ENCODE results near the gene CD300H. TPM values are rescaled to one million over a fixed set of nuclear protein-coding genes. Genes with fewer than 3 reads are reported as not detected.

Gene CD300H
- total RNA-seq, 1 experiment from 2014 or later, result not detected

DNA sequence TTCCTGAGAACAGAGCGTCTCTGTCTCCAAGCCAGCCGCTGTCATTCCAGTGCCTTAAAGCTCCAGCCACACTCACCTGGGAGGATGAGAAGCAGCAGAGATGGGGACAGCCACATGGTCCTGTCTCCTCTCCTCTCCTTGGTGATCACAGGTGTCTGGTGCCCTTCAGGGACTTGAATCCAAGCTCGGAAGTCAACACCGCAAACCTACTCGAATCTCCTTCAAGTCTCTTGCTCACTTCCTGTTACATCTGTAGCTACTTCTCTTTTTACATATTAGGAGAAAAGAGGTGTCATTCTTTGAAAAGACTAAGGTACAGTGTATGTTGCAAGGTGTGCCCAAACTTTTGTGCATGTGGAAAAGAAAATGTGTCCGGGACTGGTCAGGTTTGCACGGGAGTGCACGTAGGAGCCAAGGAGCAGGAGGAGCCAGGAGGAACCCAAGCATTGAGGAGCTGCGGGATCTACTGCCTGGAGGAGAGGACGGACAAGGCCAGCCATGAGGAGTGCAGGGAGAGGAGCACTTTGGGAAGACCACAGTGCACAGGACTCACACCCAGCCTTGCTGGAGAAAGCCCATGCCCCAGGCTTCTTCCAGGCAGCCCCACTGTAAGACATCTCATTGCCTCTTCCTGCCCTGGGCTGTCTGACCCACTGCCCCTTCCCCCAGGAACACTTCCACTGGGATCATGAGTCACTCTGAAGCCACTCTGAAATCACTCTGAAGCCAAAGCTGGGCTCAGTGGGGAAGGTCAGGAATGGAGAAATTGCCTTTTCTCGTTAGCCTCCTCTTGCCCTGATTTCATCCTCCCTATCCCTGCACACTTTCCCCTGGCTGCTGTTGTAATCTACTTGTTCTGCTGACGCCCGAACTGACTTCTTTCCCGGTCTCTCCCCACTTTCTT lies 25.0 kb upstream of the CD300H start, which contains the start of gene CD300LD:
TSS of gene CD300LD (minus strand) at position 197 of the 904 bp plus-strand sequence. CDS start at position 116, 81 bp downstream.
- no TSS peak for BruUV-seq (replicated peaks)
- H3K4me1 ChIP-seq (ENCODE audit: control insufficient read depth in 1 of 2, insufficient read depth in 2 of 2, low read length in 2 of 2), result no peaks in the 10 kb centered on the region
- H3K9me3 ChIP-seq (ENCODE audit: control insufficient read depth in 1 of 2, insufficient read depth in 1 of 2, low read depth in 1 of 2, low read length in 2 of 2), result no peaks in the 10 kb centered on the region
- intact Hi-C loops (cut with micrococcal nuclease), result no loop called here
- no peak for TF ChIP-seq ATF3 (IDR thresholded peaks at IDR 0.05)
- no peak for TF ChIP-seq FOSL1 (IDR thresholded peaks at IDR 0.05; ENCODE audit: low read depth)
- TF ChIP-seq TCF7L2 (IDR thresholded peaks at IDR 0.05; ENCODE audit: borderline replicate concordance, extremely low read depth, insufficient read depth, insufficient read length), result no peak
- no peak for TF ChIP-seq ELF1 (IDR thresholded peaks at IDR 0.05; ENCODE audit: borderline replicate concordance, low read depth)
- no peak for TF ChIP-seq ZBTB33 (IDR thresholded peaks at IDR 0.05; ENCODE audit: extremely low read depth, insufficient replicate concordance, low read length)
- TF ChIP-seq, protein P1, sequence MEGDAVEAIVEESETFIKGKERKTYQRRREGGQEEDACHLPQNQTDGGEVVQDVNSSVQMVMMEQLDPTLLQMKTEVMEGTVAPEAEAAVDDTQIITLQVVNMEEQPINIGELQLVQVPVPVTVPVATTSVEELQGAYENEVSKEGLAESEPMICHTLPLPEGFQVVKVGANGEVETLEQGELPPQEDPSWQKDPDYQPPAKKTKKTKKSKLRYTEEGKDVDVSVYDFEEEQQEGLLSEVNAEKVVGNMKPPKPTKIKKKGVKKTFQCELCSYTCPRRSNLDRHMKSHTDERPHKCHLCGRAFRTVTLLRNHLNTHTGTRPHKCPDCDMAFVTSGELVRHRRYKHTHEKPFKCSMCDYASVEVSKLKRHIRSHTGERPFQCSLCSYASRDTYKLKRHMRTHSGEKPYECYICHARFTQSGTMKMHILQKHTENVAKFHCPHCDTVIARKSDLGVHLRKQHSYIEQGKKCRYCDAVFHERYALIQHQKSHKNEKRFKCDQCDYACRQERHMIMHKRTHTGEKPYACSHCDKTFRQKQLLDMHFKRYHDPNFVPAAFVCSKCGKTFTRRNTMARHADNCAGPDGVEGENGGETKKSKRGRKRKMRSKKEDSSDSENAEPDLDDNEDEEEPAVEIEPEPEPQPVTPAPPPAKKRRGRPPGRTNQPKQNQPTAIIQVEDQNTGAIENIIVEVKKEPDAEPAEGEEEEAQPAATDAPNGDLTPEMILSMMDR (IDR thresholded peaks at IDR 0.05 in 2 of 3, conservative IDR thresholded peaks at IDR 0.05 in 1 of 3; ENCODE audit: borderline replicate concordance in 1 of 3, insufficient read depth in 1 of 3, low read depth in 2 of 3, low read length in 2 of 3), result no peak
- no peak for TF ChIP-seq ZFX (IDR thresholded peaks at IDR 0.05)
- TF ChIP-seq POLR2A (IDR thresholded peaks at IDR 0.05; ENCODE audit: borderline replicate concordance, extremely low read depth, insufficient read depth, insufficient read length), result no peak
- TF ChIP-seq EZH2 (IDR thresholded peaks at IDR 0.05), result no peak
- TF ChIP-seq RAD21 (IDR thresholded peaks at IDR 0.05; ENCODE audit: low read depth), result no peak
- TF ChIP-seq, protein P2, sequence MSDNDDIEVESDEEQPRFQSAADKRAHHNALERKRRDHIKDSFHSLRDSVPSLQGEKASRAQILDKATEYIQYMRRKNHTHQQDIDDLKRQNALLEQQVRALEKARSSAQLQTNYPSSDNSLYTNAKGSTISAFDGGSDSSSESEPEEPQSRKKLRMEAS (IDR thresholded peaks at IDR 0.05), result no peak
- TF ChIP-seq ZNF274 (IDR thresholded peaks at IDR 0.05; ENCODE audit: low read depth, low read length), result no peak
- TF ChIP-seq SRF (IDR thresholded peaks at IDR 0.05; ENCODE audit: low read depth), result no peak
- no peak for TF ChIP-seq YY1 (IDR thresholded peaks at IDR 0.05; ENCODE audit: extremely low read depth, insufficient replicate concordance, low read depth, low read length)
- TF ChIP-seq, protein P3, sequence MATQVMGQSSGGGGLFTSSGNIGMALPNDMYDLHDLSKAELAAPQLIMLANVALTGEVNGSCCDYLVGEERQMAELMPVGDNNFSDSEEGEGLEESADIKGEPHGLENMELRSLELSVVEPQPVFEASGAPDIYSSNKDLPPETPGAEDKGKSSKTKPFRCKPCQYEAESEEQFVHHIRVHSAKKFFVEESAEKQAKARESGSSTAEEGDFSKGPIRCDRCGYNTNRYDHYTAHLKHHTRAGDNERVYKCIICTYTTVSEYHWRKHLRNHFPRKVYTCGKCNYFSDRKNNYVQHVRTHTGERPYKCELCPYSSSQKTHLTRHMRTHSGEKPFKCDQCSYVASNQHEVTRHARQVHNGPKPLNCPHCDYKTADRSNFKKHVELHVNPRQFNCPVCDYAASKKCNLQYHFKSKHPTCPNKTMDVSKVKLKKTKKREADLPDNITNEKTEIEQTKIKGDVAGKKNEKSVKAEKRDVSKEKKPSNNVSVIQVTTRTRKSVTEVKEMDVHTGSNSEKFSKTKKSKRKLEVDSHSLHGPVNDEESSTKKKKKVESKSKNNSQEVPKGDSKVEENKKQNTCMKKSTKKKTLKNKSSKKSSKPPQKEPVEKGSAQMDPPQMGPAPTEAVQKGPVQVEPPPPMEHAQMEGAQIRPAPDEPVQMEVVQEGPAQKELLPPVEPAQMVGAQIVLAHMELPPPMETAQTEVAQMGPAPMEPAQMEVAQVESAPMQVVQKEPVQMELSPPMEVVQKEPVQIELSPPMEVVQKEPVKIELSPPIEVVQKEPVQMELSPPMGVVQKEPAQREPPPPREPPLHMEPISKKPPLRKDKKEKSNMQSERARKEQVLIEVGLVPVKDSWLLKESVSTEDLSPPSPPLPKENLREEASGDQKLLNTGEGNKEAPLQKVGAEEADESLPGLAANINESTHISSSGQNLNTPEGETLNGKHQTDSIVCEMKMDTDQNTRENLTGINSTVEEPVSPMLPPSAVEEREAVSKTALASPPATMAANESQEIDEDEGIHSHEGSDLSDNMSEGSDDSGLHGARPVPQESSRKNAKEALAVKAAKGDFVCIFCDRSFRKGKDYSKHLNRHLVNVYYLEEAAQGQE (IDR thresholded peaks at IDR 0.05; ENCODE audit: low read depth), result no peak
- TF ChIP-seq SP1 (IDR thresholded peaks at IDR 0.05; ENCODE audit: low read depth), result no peak
- ChIA-PET RAD21 (ENCODE audit: low non-redundant PET in 1 of 2, low total read pairs in 2 of 2, uncharacterized antibody in 2 of 2, unreplicated experiment in 2 of 2) (interaction anchor here (0.6 to 1.0 kb wide), 2 partner anchors 11 to 109 kb away, joined by 3 read pairs; no protein-coding TSS in a partner anchor), POLR2A (no interaction called here), CTCF (interaction anchor here (0.8 to 2.9 kb wide), 3 partner anchors 19 to 213 kb away, joined by 3 to 14 read pairs (median 3); partner anchors contain the start of gene CD300H)
- no peak within 1 kb of the TSS for H2AFZ ChIP-seq (ENCODE audit: low read depth, low read length, poor library complexity, severe bottlenecking)
- no peak for DNase-seq (ENCODE audit: low read depth, low spot score)
- no peak; the same call in 1 of the 2 replicates for ATAC-seq
- no peak within 1 kb of the TSS for H3K27ac ChIP-seq (ENCODE audit: low read depth, low read length)
- H3K27me3 ChIP-seq (ENCODE audit: insufficient read depth, low read length), result peaks cover 66% of the 10 kb centered on the region
- H4K20me1 ChIP-seq (ENCODE audit: insufficient read depth), result no peaks in the 10 kb centered on the region
- no peaks in the 10 kb centered on the region for H3K79me2 ChIP-seq (ENCODE audit: insufficient read depth, low read length)
- no peak within 1 kb of the TSS for H3K9ac ChIP-seq (ENCODE audit: low read length)
- H3K36me3 ChIP-seq (ENCODE audit: control insufficient read depth in 1 of 2, insufficient read depth in 2 of 2, low read length in 2 of 2), result no peaks in the 10 kb centered on the region
- no peaks in the 10 kb centered on the region for H3K9me2 ChIP-seq (ENCODE audit: insufficient read depth)
- H3K4me3 ChIP-seq (replicated peaks in 1 of 2; ENCODE audit: low read depth in 1 of 2, low read length in 2 of 2), result no peak within 1 kb of the TSS
- no peak within 1 kb of the TSS for H3K4me2 ChIP-seq (ENCODE audit: low read length)

All from HCT116 (cell line).